Testis (tissue), 2 donors: Measurements from ENCODE around the gene ADGRD1.

Experiments
- CTCF ChIP-seq, 3 experiments: fragments of 450-650 bp in 2 of 3; fragments of 200-600 bp in 1 of 3; sonication (generic) in 1 of 3; IDR thresholded peaks; one replicate each; pipeline ENCODE4 v1.5.1; 2016 to 2019; ENCODE audit warnings: antibody characterized with exemption in 3 of 3, mild to moderate bottlenecking in 2 of 3, moderate library complexity in 1 of 3
- POLR2A ChIP-seq: fragments of 450-650 bp; IDR thresholded peaks from one replicate; pipeline ENCODE4 v1.6.1; 2017; ENCODE audit warnings: antibody characterized with exemption, mild to moderate bottlenecking, moderate library complexity

GRCh38 chr12:131085816-131086591, 132.3 kb downstream of the ADGRD1 start:
- TF ChIP-seq POLR2A (no peak), CTCF (IDR thresholded peaks at IDR 0.05) (no peak)
